GM12878 (cell line): Measurements from ENCODE around the gene ZBTB24. TPM values are rescaled to one million over a fixed set of nuclear protein-coding genes. Genes with fewer than 3 reads are reported as not detected.

Experiments used
- ATF2 ChIP-seq: IDR thresholded peaks from 2 replicates; pipeline ENCODE4 v1.6.1; 2012; ENCODE audit warnings: low read length, inconsistent platforms
- FOXK2 ChIP-seq: fragments of 450-650 bp; IDR thresholded peaks from 2 replicates; pipeline ENCODE4 v1.6.1; 2017; ENCODE audit warnings: mild to moderate bottlenecking, moderate library complexity
- KDM1A ChIP-seq: fragments of 200-600 bp; sonication (generic); IDR thresholded peaks from 2 replicates; pipeline ENCODE4 v1.6.1; 2016; ENCODE audit warnings: borderline replicate concordance
- NKRF ChIP-seq: fragments of 450-650 bp; conservative IDR thresholded peaks from 2 replicates; pipeline ENCODE4 v1.6.1; 2017; ENCODE audit warnings: mild to moderate bottlenecking, moderate library complexity
- NR2F1 ChIP-seq: fragments of 450-650 bp; conservative IDR thresholded peaks from 2 replicates; pipeline ENCODE4 v1.6.1; 2017; ENCODE audit warnings: mild to moderate bottlenecking
- PAX5 ChIP-seq: IDR thresholded peaks from 2 replicates; pipeline ENCODE4 v1.6.1; 2011; ENCODE audit warnings: low read depth, low read length, borderline replicate concordance
- RELA ChIP-seq: fragments of 450-650 bp; IDR thresholded peaks from 2 replicates; pipeline ENCODE4 v1.8.0; 2014; ENCODE audit warnings: borderline replicate concordance; ENCODE audit not compliant: partially characterized antibody
- ZBTB4 ChIP-seq: fragments of 450-650 bp; formaldehyde crosslinking; IDR thresholded peaks from 2 replicates; pipeline ENCODE4 v1.4.0; 2022; ENCODE audit warnings: mild to moderate bottlenecking, moderate library complexity
- ZNF24 ChIP-seq: fragments of 450-650 bp; IDR thresholded peaks from 2 replicates; pipeline ENCODE4 v1.6.1; 2017; ENCODE audit warnings: antibody characterized with exemption, mild to moderate bottlenecking
- polyA plus RNA-seq, 11 experiments: library from polyadenylated mRNA; depleted of rRNA in 4 of 11; unstranded in 6 of 11; stranded (reverse) in 5 of 11; fragments of >200 nt; fragmentation: Nextera tagmentation in 4 of 11; fragmentation: Illumina TruSeq in 1 of 11; extraction: Ambion mirVana in 4 of 11; extraction: Trizol in 1 of 11; gene quantifications; 1 replicate in 1 of 11; 2 replicates in 10 of 11; pipeline versions ENCODE4 v1.2.1 to v1.2.3, GENCODE V29; 2011 to 2016; ENCODE audit warnings: inconsistent platforms in 2 of 11, missing spikeins in 2 of 11, low read depth in 1 of 11
- total RNA-seq, 4 experiments: library from RNA; depleted of rRNA in 3 of 4; stranded (reverse); fragments of >200 nt in 3 of 4; fragmentation: Illumina TruSeq in 1 of 4; extraction: Trizol in 1 of 4; gene quantifications; 2 replicates each; pipeline versions ENCODE4 v1.2.1 to v1.2.3, GENCODE V29; 2013 to 2021

Gene ZBTB24
- total and polyA plus RNA-seq, 10 of the 15 experiments (the other 5 are each of a cell fraction or from before 2014, with no cell fraction given) = 2.9 to 17.7 (median 8.5) TPM

- no peak for TF ChIP-seq ATF2
- no peak for TF ChIP-seq FOXK2
- no peak for TF ChIP-seq ZNF24
- TF ChIP-seq PAX5 = no peak
- no peak for TF ChIP-seq NR2F1
- no peak for TF ChIP-seq KDM1A
- TF ChIP-seq NKRF = no peak
- no peak for TF ChIP-seq ZBTB4
- no peak for TF ChIP-seq RELA
These were observed 47.0 kb downstream of the ZBTB24 start (continued) for GRCh38 chr6:109436041-109436440.
